ENCODE measurements around the gene SBK3.

- no peak for TF ChIP-seq CTCF (IDR thresholded peaks at IDR 0.05; ENCODE audit: low read depth, low read length)
- no peak for TF ChIP-seq MYC (IDR thresholded peaks at IDR 0.05; ENCODE audit: low read depth, low read length)
These were observed 39.5 kb upstream of the SBK3 start for GRCh38 chr19:55584871-55585270.
